Occipital lobe (tissue), 2 donors: ENCODE data around the gene WNT7B. TPM values are rescaled to one million over a fixed set of nuclear protein-coding genes. Genes with fewer than 3 reads are reported as not detected.

ENCODE experiments used
- DNase-seq: peaks from one replicate; lab custom pipeline; 2025; lab: John Stamatoyannopoulos, UW
- total RNA-seq: library from RNA; depleted of rRNA; stranded (reverse); fragments of >200 nt; gene quantifications from one replicate; pipeline ENCODE4 v1.2.3, GENCODE V29; 2014

Gene WNT7B
- total RNA-seq, 1 donor from 2014 or later = 6.6 TPM

DNA sequence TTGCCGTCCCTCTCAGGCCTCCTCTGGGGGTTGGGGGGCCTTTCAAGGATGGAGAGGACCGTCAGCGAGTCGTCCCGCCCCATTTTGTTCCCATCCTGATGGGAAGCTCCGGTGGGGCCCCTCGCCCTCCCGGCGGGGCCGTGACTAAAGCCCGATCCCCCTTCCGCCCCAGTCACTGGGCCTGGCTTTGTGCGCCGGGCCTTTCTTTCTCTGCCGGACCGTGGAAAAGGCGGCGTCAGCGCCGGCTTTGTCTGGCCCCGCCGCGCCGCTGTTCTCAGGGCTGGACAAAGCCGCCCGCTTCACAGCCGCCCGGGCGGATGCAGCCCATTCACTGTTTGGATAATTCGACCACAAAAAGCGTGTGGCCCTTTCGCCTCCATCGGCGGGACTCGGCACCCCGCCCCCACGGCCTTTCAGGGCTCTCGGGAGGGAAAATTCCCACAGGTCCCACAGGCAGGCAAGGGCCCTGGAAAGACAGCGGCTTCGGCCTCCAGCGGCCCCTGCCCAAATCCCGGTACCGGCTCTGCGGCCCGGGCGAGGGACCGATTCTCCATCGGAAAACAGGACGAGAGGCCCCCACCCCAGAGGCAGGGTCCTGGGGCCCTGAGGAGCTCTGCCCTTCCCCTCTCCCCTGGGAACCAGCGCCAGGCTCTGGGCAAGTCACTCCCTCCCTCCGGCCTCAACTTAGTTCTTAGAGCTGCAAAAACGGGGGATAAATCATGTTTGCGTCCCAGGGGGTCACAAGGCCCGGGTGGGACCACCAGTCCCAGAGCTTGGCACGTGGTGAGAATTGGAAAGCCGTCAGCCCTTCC is 87.2 kb downstream of the WNT7B start:
- DNase-seq = no peak

DNA sequence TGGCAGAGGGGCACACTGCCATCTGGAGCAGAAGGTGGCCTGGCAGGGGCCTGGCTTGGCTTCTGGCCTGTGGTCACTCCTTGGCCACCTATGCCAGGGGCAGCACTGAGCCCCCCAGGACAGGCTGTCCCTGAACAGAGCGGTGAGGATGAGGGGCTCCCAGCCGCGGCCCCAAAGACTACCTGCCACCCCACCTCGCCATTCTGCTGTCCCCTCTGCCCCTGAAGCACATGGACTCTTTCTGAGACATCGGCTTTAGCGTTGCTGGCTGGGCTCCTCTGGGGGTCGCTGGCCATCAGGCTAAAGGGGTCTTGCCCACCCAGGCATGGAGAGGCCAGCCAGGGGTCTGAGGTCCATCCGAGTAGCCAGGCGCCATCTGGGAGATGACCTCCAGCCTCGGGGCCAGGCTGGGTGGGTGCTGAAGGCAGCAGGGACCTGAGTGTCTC is 87.8 kb downstream of the WNT7B start:
- no peak for DNase-seq

DNA sequence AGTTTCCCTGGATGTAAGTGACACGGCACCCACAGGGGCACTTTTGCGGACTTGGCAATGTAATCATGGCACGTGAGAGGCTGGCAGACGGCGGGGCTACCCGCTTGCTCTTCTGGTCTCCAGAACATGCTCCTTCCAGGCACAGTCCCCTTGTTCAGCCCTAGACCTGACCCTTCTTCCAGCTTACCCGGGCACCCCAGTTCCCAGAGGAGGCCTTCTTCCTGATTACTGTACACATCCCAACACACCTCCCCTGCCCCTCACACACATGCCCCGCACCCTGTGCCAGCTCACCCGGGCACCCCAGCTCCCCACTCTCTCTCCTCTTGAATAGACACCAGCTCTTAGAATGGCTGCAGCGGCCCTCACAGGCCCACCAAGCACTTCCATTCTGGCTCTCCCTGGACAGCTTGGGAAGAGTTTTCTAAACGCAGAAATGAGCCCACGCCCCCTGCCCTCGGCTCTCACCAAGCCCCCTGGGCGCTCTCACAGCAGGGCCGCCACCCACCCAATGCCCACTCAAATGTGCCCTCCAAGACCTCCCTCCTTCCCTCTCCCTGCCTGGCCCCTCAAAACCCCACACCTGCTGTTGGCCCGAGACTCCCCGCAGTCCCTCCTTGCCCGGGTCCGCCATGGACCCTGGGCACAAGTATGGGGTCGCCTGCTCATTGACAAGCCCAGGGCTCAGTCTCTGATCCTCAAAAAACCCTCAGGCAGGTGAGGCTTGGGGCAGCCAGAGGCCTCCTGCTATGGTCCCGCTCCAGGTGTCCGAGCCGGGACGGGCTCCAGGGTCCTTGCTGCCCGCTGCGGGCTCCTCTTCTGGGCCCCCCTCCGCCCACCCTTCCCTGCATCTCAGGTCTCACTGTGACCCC is 88.5 kb downstream of the WNT7B start:
- no peak for DNase-seq

DNA sequence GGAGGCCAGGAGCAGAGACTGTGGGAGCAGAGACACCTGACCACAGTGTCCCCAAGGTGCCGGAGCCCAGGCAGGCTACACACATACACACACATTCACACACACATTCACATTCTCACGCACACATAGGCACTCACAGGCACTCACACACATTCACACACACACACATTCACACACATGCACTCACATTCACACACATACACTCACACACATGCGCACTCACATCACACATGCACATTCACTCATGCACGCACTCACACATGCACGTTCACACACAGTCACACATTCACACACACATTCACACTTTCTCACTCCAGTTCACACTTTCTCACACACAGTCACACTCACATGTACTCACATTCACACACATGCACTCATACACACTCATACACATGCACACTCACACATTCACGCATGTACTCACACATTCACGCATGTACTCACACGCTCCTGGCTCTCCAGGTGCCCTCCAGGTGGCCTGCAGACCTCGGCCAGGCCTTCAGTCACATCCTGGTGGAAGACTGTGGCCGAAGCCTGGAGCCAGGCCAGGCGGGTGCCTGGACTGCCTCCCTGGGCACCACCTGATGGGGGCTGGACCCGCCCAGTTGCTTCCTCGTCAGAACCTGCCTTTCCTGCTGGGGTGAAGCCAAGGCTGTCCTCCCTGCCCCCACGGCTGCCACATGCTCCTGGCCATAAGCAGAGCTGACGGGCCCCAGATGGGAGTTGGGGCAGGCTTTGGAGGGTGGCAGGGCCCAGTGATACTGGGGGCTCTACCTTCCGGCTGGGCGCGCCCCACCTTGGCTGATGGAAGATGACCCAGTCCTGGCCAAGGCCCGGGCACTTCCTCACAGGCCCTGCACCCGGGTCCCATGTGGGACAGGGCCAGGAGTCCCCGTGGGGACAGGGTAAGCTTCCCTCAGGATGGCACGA is 89.5 kb downstream of the WNT7B start:
- DNase-seq = no peak

DNA sequence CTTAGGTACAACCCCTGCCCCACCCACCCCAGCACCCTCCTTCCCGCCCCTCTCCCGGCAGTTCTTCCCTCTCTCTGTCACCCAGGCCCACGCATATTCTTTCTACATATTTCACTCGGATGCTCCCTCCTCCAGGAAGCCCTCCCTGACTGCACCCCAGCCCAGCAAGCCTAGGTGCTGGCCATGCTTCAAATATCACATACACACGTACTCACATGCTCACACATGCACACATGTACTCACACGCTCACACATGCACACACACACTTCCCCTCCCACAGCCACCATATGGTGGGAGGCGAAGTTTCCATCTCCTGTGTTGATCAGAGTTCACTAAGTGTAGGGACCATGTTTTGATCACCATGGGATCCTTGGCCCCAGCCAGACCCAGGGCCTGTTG is 90.4 kb downstream of the WNT7B start:
- no peak for DNase-seq

DNA sequence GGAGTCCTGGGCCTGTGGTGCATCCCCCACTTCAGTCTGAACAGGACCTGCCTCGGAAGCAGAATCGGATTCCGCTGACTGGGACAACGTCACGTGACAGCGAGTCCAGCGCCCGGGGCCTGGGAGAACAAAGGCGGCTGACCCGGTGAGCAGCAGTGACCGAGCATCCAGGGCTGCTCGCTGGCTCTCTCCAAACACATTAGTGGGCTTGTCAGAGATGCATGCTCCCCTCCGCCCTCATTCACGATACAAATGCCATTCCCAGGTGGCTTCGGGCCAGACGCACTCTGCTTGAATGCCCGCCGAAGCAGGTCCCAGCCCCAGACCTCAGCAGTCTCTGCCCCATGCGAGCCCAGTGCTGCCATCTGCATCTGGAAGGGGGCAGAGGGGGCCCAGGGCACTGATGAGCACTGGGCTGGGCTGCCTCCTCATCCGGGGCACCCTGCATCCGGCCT is 91.0 kb downstream of the WNT7B start:
- no peak for DNase-seq

DNA sequence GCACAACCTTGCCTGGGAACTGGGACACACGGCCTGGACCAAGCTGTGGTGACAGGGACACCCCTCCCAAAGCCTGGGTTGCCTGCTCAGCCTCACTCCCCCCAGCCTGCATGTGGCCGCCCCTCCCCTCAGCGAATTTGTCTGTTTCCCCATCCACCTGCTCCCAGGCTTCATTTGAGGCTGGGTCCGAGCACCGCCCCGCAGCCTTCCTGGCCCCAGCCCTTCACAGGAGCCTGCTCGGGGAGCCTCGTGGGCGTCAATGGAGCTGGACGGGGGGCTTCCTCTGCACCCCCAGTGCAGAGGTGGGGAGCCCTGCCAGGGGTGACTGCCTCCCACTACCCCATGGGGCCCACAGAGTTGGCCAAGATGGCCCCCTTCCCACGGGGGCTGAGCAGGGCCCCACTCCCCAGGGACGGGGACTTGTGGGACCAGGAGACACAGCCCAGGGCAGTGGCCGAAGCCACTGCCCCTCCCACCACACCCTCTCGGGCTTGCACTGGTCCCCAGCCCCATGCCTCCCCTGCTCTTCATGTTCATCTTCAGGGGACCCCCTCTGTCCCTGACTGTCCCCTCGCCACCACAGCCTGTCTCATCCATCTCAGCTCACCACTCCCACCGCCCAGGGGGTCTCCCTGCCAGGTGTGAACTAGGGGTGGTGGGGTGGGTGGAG is 91.7 kb downstream of the WNT7B start:
- no peak for DNase-seq

DNA sequence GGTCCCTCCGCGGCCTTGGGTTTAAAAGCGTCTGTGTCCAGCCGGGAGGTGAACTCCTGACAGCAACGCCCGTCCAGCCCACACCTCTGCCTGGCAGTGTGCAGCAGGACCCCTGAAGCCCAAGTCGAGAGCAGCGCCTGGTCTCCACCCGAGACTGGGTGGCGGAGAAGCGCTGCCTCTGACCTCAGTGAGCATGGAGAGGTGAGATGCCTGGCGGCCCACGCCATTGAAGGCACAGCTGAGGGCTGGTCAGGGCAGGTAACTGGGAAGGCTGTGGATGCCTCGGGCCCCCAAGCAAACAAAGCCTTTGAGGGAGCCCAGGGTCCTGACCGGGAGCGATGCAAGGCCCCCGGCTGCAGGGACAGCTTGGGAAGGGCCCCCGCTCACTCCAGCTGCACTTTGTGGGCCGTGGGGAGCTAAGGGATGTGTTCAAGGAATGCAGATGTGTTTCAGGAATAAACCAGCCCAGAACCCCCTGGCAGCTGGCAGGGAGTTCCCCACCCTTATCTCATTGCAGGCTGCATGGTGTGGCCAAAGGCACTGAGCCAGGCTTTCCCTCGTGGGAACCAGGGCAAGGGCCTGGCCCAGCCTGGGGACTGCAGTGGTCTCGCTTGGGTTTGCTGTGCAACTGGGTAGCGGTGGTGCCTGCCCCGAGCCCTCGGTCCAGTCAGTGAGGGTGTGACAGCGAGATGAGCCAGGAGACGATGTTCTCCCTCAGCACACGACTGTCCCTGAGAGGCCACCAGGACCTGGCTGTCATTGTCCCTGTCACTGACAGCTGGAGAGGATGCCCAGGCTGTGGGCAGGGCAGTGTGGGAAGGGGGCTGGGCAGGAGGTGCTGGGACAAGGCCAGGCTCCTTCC is 92.5 kb downstream of the WNT7B start:
- DNase-seq = no peak

DNA sequence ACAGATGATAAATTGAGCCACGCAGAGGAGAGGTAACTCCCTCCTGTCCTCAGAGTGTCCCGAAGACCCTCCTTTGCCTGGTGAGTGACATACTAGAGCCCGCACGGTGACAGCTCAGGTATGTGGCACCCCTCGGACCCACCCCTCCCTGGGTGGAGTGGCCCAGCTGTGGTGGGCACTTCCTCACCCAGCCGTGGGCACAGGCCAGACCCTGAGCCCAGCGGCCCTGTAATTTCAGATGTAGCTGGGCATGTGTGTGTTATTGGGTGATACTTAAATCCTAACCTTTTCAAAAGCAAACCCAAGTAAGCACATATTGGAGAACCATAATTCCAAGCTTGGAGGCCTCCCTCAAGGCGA is 93.2 kb downstream of the WNT7B start:
- no peak for DNase-seq

DNA sequence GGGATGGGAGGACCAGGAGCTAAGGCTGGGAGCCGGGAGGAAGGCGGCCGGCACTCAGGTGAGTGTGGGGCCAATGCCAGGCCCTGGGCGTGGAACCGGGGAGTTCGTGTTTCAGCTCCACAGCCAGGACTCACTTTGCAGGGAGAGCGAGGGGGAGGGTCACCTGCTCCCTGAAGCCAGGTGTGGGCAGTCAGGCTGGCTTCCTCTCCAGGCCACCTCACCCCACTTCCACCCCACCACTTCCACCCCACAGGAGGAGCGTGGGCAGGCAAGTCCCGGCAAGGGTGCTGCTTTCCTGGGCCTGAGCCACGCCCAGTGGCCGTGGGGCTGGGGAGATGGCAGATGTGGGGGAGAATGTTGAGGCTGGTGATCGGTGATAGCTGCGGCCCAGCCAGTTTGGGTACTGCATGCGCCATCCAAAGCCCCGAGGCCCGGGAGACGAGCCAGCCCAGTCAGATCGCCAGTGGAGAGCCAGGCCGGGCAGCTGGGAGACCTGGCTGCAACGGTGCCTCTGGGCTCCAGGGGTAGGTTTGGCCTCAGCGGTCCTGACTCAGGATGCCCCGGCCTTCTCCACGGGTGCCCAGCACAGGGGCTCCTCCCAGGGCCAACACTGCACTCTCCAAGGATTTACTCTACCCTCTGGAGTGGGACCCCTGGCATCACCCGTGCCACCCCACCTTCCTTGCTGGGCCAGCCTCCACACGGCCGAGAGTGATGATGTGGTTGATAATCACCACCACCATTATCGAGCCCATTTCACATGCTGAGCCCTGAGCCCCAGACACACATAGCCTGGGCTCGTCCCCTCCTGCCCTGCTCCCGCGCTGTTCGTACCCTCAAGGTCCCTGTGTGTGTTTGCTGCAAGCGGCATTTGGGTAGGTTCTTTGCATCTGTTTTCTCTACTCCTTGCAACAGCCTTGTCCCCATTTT is 93.8 kb downstream of the WNT7B start:
- no peak for DNase-seq

DNA sequence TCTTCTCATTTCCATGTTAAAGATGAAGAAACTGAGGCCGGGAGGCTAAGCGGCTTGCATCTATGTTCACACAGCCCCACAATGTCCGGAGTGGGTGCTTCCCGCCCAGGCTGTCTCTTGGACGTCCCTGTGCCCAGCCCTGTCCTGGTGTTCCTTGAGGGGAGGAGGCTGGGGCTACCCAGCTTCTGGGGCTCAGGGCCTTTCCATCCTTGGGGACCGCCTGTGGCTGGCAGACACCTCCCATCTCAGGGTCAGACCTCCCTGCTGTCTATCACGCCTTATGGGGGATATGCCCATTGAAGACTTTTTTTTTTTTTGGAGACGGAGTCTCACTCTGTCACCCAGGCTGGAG is 95.5 kb downstream of the WNT7B start:
- no peak for DNase-seq

DNA sequence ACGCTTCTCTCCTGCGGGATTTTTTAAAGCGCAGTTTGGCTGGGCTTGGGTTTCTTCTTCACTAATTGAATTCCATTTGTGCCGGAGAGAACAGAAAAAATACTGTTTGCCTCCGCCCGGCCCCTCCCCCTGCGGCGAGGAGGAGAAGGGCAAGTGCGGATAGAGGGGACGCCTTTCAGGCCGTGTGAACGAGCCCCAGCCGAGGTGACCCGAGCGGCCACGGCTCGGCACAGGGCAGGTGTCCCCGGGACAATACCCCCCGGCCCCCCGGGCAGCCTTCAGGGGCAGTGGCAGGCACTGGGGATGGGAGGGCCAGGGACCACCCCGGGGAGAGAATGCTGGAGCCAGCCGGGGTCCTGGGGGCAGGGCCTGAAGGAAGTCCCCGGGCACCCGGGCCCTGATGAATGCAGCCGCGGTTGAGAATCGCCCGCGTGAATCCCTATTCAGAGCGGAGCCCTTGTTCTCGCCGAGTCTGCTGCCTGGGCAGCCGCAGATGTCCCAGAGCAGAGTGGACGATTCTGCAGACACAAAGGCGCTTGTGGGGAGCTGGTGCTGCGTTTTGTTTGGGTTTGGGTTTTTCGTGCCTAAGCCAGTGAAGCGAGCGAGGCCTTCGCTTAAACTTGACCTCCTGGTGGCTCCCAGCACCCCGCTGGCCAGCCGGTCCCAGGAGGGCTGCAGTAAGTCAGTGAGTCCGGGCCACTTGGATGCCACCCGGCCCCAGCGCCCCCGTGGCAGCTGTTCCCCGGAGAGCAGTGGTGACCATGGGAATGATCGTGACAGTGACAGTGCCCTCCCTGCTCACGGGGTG is 96.0 kb downstream of the WNT7B start:
- no peak for DNase-seq

DNA sequence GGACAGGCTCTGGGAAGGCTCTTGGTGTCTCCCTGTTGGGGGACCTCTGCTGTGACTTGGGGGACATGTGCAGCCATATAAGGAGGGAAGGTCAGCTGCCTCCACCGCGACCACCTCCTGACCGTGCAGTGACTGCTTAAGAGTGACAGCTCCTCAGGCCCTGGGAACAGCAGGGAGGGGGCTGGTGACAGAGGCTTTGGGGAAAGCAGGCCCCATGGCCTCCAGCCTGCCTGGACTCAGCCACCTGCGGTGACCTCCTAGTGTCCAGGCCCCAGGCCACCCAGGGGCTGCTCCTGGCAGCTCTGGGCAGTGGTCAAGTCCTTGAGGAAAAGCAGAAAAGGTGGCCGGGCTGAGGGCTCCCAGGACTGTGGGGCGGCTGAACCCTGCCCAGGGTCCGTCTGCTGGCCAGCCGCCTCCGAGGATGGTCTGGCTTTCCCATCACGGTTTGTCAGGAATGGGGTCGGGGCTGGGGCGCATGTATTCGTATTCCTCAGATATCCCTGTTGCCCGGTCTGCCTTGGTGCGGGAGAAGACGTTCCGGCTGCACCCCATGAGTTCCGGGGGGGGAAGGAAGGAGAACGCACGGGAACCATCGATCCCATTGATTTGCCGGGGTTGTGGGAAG is 96.8 kb downstream of the WNT7B start:
- DNase-seq = no peak

DNA sequence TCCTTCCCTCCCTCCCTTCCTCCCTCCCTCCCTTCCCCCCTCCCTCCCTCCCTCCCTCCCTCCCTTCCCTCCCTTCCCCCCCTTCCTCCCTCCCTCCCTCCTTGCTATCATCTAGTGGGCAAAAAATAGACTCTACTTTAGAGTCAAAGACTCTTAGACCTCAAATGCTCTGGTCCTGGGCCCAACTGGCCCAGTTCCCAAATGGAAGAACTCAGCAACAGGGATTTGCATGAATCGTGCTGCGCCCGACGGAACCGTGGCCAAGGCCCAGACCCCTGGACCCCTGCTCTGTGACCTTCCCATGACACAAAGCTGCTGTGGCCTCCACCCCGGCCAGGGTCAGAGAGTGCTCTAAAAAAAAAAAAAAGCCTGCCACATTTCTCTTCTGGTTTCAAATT is 97.4 kb downstream of the WNT7B start:
- DNase-seq = no peak

DNA sequence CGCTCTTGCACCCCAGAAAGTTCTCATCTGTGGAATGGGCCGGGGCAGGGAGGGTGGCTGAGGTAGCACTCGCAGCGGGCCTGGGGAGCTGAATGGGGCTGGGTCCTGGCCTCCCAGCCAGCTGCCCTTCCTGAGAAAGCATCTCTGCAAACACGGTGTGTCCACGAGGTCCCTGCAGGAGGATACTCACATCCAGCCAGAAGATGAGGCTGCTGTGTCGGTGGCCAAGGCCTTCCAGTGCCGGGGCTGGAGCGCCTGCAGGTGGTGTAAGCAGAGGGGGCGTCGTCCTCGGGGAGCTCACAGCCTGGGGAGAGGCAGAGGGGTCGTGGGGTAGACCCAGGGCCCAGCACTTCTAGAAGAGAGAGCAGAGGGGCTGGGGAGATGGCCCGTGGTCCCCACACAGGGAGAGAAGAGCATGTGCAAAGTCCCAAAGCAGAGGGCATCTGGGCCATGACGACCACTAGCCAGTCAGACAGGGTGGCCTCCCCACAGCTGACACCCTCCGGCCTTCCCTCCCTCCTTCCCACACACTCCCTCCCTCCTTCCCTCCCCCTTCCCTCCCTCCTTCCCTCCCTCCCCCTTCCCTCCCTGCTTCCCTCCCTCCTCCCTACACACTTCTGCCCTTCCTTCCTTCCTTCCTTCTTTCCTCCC is 97.9 kb downstream of the WNT7B start:
- no peak for DNase-seq

DNA sequence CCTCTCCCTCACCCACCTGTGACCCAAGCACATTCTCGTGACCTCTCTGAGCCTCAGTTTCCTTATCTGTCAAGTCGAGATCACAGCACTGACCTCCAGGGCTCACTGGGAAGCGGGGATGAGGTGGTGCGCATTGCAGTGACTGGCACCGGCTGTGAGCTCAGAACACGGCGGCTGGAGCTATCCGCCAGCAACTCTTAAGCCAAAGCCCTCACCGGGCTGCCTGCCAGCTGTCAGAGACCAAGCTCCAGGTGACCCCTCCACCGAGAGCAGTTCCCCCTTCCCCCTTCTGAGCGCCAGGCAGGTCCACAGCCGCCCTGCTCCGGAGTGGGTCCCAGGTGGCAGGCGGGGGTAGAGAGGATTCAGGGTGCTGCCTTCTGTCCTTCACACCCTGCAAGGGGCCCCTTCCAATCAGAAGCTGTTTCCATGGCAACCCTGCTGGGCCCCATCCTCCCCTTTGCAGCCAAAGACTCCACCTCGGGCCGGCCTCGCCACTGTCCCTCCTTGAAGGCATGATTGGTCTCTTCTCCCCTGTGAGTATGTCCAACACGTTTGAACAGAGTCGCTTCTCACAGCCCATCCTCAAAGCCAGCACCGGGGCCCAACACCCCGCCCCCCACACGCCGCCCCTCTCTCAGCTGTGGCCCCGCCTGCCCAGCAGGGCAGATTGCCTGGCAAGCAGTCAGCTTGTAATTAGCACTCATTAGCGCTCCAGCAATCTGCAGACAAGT is 98.7 kb downstream of the WNT7B start:
- DNase-seq = no peak
